ENCODE data around the gene KATNAL2. TPM values are rescaled to one million over a fixed set of nuclear protein-coding genes. Genes with fewer than 3 reads are reported as not detected.

Gene KATNAL2
- total and polyA plus RNA-seq, 2 experiments from 2014 or later: 4.3 to 4.4 TPM

GRCh38 chr18:46883180-46883579 is 34.2 kb upstream of the KATNAL2 start:
- no peak overlapping the region for H3K4me3 ChIP-seq
- H3K4me1 ChIP-seq (ENCODE audit: insufficient read depth): no peaks in the 10 kb centered on the region
- H3K9me3 ChIP-seq (ENCODE audit: low read depth): peaks cover 2% of the 10 kb centered on the region
- H3K27me3 ChIP-seq: no peaks in the 10 kb centered on the region
- no peaks in the 10 kb centered on the region for H3K9me2 ChIP-seq (replicated peaks; ENCODE audit: insufficient read depth)
- no peak overlapping the region for H3K27ac ChIP-seq
- peaks cover 80% of the 10 kb centered on the region for H3K79me2 ChIP-seq
- TF ChIP-seq CTCF (IDR thresholded peaks at IDR 0.05; ENCODE audit: poor library complexity): no peak
- no peak for TF ChIP-seq EZH2 (IDR thresholded peaks at IDR 0.05; ENCODE audit: borderline replicate concordance)
- no peak for TF ChIP-seq EZH2phosphoT487 (IDR thresholded peaks at IDR 0.05; ENCODE audit: low read depth, severe bottlenecking, unreplicated experiment)
- no peak overlapping the region for H2AFZ ChIP-seq
- H4K20me1 ChIP-seq (ENCODE audit: insufficient read depth, poor library complexity, severe bottlenecking): no peaks in the 10 kb centered on the region
- no peaks in the 10 kb centered on the region for H3K36me3 ChIP-seq (replicated peaks; ENCODE audit: insufficient read depth, low read depth)
- DNase-seq (ENCODE audit: low spot score): no peak
- no peak overlapping the region for H3K4me2 ChIP-seq
- 89% methylated on average over 4 of the region's 4 CpGs for WGBS (ENCODE audit: low lambda C conversion rate, missing lambda C conversion rate)

- no peak overlapping the region for H3K4me3 ChIP-seq
- H3K4me2 ChIP-seq: no peak overlapping the region
- peaks cover 76% of the 10 kb centered on the region for H3K79me2 ChIP-seq
- H3K27me3 ChIP-seq: no peaks in the 10 kb centered on the region
- WGBS (ENCODE audit: low lambda C conversion rate, missing lambda C conversion rate): 54% methylated on average over 2 of the region's 2 CpGs
- TF ChIP-seq EZH2phosphoT487 (IDR thresholded peaks at IDR 0.05; ENCODE audit: low read depth, severe bottlenecking, unreplicated experiment): no peak
- TF ChIP-seq EZH2 (IDR thresholded peaks at IDR 0.05; ENCODE audit: borderline replicate concordance): no peak
- TF ChIP-seq CTCF (IDR thresholded peaks at IDR 0.05; ENCODE audit: poor library complexity): no peak
- no peaks in the 10 kb centered on the region for H4K20me1 ChIP-seq (ENCODE audit: insufficient read depth, poor library complexity, severe bottlenecking)
- H3K9me3 ChIP-seq (ENCODE audit: low read depth): peaks cover 15% of the 10 kb centered on the region
- H3K27ac ChIP-seq: no peak overlapping the region
- DNase-seq (ENCODE audit: low spot score): no peak
- no peak overlapping the region for H2AFZ ChIP-seq
- no peaks in the 10 kb centered on the region for H3K9me2 ChIP-seq (replicated peaks; ENCODE audit: insufficient read depth)
- no peaks in the 10 kb centered on the region for H3K36me3 ChIP-seq (replicated peaks; ENCODE audit: insufficient read depth, low read depth)
- no peaks in the 10 kb centered on the region for H3K4me1 ChIP-seq (ENCODE audit: insufficient read depth)
Observed at GRCh38 chr18:46886893-46887292, 30.5 kb upstream of the KATNAL2 start.

DNA sequence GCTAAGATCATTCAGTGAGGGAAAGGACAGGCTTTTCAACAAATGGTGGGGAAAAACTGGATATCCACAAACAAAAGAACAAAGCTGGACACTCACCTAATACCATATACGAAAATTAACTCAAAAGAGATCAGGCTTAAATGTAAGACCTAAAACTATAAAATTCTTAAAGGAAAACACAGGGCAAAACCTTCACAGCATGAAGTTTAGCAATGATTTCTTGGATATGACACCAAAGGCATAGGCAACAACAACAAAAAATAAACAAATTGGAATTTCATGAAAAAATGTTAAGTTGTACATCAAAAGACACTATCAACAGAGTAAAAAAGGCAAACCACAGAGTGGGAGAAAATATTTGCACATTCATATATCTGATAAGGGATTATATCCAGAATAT is 28.4 kb upstream of the KATNAL2 start:
- 100% methylated on average over 1 of the region's 1 CpG for WGBS (ENCODE audit: low lambda C conversion rate, missing lambda C conversion rate)
- TF ChIP-seq EZH2phosphoT487 (IDR thresholded peaks at IDR 0.05; ENCODE audit: low read depth, severe bottlenecking, unreplicated experiment) (no peak), EZH2 (IDR thresholded peaks at IDR 0.05; ENCODE audit: borderline replicate concordance) (no peak), CTCF (IDR thresholded peaks at IDR 0.05; ENCODE audit: poor library complexity) (no peak)
- H3K4me2 ChIP-seq: no peak overlapping the region
- peaks cover 76% of the 10 kb centered on the region for H3K79me2 ChIP-seq
- no peaks in the 10 kb centered on the region for H3K36me3 ChIP-seq (replicated peaks; ENCODE audit: insufficient read depth, low read depth)
- H3K9me2 ChIP-seq (replicated peaks; ENCODE audit: insufficient read depth): no peaks in the 10 kb centered on the region
- peaks cover 15% of the 10 kb centered on the region for H3K9me3 ChIP-seq (ENCODE audit: low read depth)
- H3K4me1 ChIP-seq (ENCODE audit: insufficient read depth): no peaks in the 10 kb centered on the region
- no peaks in the 10 kb centered on the region for H3K27me3 ChIP-seq
- H2AFZ ChIP-seq: no peak overlapping the region
- H3K27ac ChIP-seq: no peak overlapping the region
- DNase-seq (ENCODE audit: low spot score): no peak
- no peaks in the 10 kb centered on the region for H4K20me1 ChIP-seq (ENCODE audit: insufficient read depth, poor library complexity, severe bottlenecking)
- H3K4me3 ChIP-seq: no peak overlapping the region

DNA sequence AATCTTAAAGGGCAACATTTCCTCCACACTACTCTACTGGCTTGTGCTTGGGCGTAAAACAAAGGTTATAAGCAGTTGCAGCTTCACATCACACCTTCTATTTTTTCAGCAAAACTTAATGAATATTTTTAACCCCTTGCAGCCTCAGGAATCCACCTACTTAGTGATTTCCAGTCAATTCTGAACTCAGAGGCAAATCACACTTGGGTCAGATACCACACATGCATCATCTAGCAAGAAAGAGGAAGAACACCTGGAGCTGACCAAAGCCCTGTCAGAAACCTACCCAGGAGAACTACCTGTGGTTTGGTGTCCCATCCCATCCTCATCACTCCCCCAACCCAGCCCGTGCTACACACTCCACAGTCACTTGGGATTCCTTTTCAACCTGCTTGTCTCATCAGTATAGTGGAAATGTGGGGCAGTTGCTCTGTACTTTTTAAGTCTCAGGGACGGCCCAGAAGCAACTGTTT is 25.6 kb upstream of the KATNAL2 start:
- peaks cover 15% of the 10 kb centered on the region for H3K9me3 ChIP-seq (ENCODE audit: low read depth)
- H3K4me3 ChIP-seq: no peak overlapping the region
- H2AFZ ChIP-seq: no peak overlapping the region
- H3K79me2 ChIP-seq: peaks cover 77% of the 10 kb centered on the region
- 90% methylated on average over 3 of the region's 3 CpGs for WGBS (ENCODE audit: low lambda C conversion rate, missing lambda C conversion rate)
- no peak overlapping the region for H3K4me2 ChIP-seq
- TF ChIP-seq CTCF (IDR thresholded peaks at IDR 0.05; ENCODE audit: poor library complexity) (no peak), EZH2phosphoT487 (IDR thresholded peaks at IDR 0.05; ENCODE audit: low read depth, severe bottlenecking, unreplicated experiment) (no peak), EZH2 (IDR thresholded peaks at IDR 0.05; ENCODE audit: borderline replicate concordance) (no peak)
- no peaks in the 10 kb centered on the region for H3K27me3 ChIP-seq
- H4K20me1 ChIP-seq (ENCODE audit: insufficient read depth, poor library complexity, severe bottlenecking): no peaks in the 10 kb centered on the region
- H3K9me2 ChIP-seq (replicated peaks; ENCODE audit: insufficient read depth): no peaks in the 10 kb centered on the region
- no peaks in the 10 kb centered on the region for H3K4me1 ChIP-seq (ENCODE audit: insufficient read depth)
- no peak for DNase-seq (ENCODE audit: low spot score)
- H3K36me3 ChIP-seq (replicated peaks; ENCODE audit: insufficient read depth, low read depth): no peaks in the 10 kb centered on the region
- no peak overlapping the region for H3K27ac ChIP-seq
